CD4-positive, CD25-positive, alpha-beta regulatory T cell (primary cell): ENCODE measurements around the gene ASB1. TPM values are rescaled to one million over a fixed set of nuclear protein-coding genes. Genes with fewer than 3 reads are reported as not detected.
A peak's percentile ranks its signal among the peaks of the same experiment; 100 is the strongest.

Experiments
- ATAC-seq, 2 donors: fragments of 150-1000 bp; cut with Tn5 transposase; one replicate each; pipeline ENCODE4 v1.10.0; 2021; ENCODE audit warnings: low read depth in 2 of 2, moderate number of reproducible peaks in 2 of 2, moderate library complexity in 1 of 2
- DNase-seq, 3 donors: peaks; one replicate each; pipeline versions ENCODE4 v3.0.0 to v3.0.0-alpha.2; 2012 to 2022; ENCODE audit warnings: mixed read lengths in 1 of 3
- H3K27ac ChIP-seq: one replicate; pipeline ENCODE4 v1.7.0; 2013; ENCODE audit warnings: mild to moderate bottlenecking, low read length; ENCODE audit not compliant: insufficient read depth, poor library complexity, severe bottlenecking
- H3K27me3 ChIP-seq: one replicate; pipeline ENCODE4 v1.7.0; 2013; ENCODE audit warnings: low read length; ENCODE audit not compliant: control insufficient read depth, insufficient read depth
- H3K36me3 ChIP-seq: one replicate; pipeline ENCODE4 v1.7.0; 2013; ENCODE audit warnings: mild to moderate bottlenecking, low read length, moderate library complexity; ENCODE audit not compliant: control insufficient read depth, insufficient read depth
- H3K4me1 ChIP-seq: 2 replicates; pipeline ENCODE4 v1.7.0; 2013; ENCODE audit warnings: mild to moderate bottlenecking, low read length; ENCODE audit not compliant: insufficient read depth, control insufficient read depth, poor library complexity, severe bottlenecking
- H3K4me3 ChIP-seq: one replicate; pipeline ENCODE4 v1.7.0; 2013; ENCODE audit warnings: low read depth, mild to moderate bottlenecking, low read length, moderate library complexity
- H3K9me3 ChIP-seq, 2 experiments: 1 replicate in 1 of 2; 2 replicates in 1 of 2; pipeline ENCODE4 v1.7.0; 2013; ENCODE audit warnings: low read length in 2 of 2, mild to moderate bottlenecking in 1 of 2, moderate library complexity in 1 of 2; ENCODE audit not compliant: control insufficient read depth in 2 of 2
- H3K27ac Mint-ChIP-seq, 3 donors: one replicate each; pipeline ENCODE4 v1.8.0; 2020 to 2022; ENCODE audit warnings: mild to moderate bottlenecking in 3 of 3, mixed read lengths in 3 of 3, moderate library complexity in 2 of 3
- H3K27me3 Mint-ChIP-seq: one replicate; pipeline ENCODE4 v1.8.0; 2022; ENCODE audit warnings: mild to moderate bottlenecking, mixed read lengths
- H3K36me3 Mint-ChIP-seq: one replicate; pipeline ENCODE4 v1.8.0; 2020; ENCODE audit warnings: mixed read lengths
- H3K4me1 Mint-ChIP-seq, 4 donors: one replicate each; pipeline ENCODE4 v1.8.0; 2020 to 2022; ENCODE audit warnings: mixed read lengths in 4 of 4, mild to moderate bottlenecking in 1 of 4
- H3K4me3 Mint-ChIP-seq, 4 donors: one replicate each; pipeline ENCODE4 v1.8.0; 2020 to 2022; ENCODE audit warnings: mild to moderate bottlenecking in 4 of 4, mixed read lengths in 4 of 4, moderate library complexity in 3 of 4
- H3K9me3 Mint-ChIP-seq, 7 donors: one replicate each; pipeline ENCODE4 v1.8.0; 2020 to 2022; ENCODE audit warnings: mixed read lengths in 7 of 7, mild to moderate bottlenecking in 3 of 7, moderate library complexity in 2 of 7
- polyA plus RNA-seq, 4 donors: library from polyadenylated mRNA; unstranded; fragments of 300-500 nt; fragmentation: Illumina TruSeq; gene quantifications; one replicate each; pipeline ENCODE4 v1.2.3, GENCODE V29; 2021
- total RNA-seq: library from RNA; stranded (reverse); gene quantifications from one replicate; pipeline ENCODE4 v1.2.3, GENCODE V29; 2022

Gene ASB1
- total and polyA plus RNA-seq, 5 donors from 2014 or later = 17.6 to 23.0 (median 21.7) TPM

GRCh38 chr2:238396663-238397062, 30.1 kb upstream of the ASB1 start:
- H3K36me3 ChIP-seq = no peaks in the 10 kb centered on the region
- Mint-ChIP-seq H3K9me3 (peaks cover 0 to 1% (median 0%) of the 10 kb centered on the region in 7 donors), H3K4me3 (peak overlapping the region in 1 of 4 donors; percentile 51), H3K36me3 (peaks cover 6% of the 10 kb centered on the region), H3K27me3 (no peaks in the 10 kb centered on the region), H3K4me1 (peaks cover 0 to 3% (median under 1%) of the 10 kb centered on the region in 4 donors), H3K27ac (no peak overlapping the region)
- no peaks in the 10 kb centered on the region for H3K9me3 ChIP-seq
- H3K27ac ChIP-seq = no peak overlapping the region
- H3K4me1 ChIP-seq = no peaks in the 10 kb centered on the region
- ATAC-seq = no peak
- no peak for DNase-seq
- H3K27me3 ChIP-seq = no peaks in the 10 kb centered on the region
- H3K4me3 ChIP-seq = no peak overlapping the region

DNA sequence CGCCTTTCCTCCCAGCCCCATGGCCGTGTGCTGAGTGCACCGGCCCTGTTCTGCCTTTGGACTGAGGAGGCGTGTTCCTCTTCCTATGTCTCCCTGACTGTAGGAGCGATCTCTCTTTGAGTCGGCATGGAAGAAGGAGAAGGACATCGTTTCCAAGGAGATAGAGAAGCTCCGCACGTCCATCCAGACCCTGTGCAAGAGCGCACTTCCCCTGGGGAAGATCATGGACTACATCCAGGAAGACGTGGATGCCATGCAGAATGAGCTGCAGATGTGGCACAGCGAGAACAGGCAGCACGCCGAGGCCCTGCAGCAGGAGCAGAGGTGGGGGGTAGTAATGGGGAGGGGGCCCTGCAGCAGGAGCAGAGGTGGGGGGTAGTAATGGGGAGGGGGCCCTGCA, 29.4 kb upstream of the ASB1 start:
- H3K4me3 Mint-ChIP-seq = no peak overlapping the region
- Histone ChIP-seq H3K36me3 (no peaks in the 10 kb centered on the region), H3K9me3 (no peaks in the 10 kb centered on the region), H3K27me3 (no peaks in the 10 kb centered on the region), H3K27ac (no peak overlapping the region), H3K4me1 (no peaks in the 10 kb centered on the region), H3K4me3 (no peak overlapping the region)
- H3K27ac Mint-ChIP-seq = peak overlapping the region in 1 of 3 donors; percentile 51
- DNase-seq (no peak), ATAC-seq (no peak)
- peaks cover 0 to 1% (median 0%) of the 10 kb centered on the region in 7 donors for H3K9me3 Mint-ChIP-seq
- peaks cover 8% of the 10 kb centered on the region for H3K36me3 Mint-ChIP-seq
- H3K4me1 Mint-ChIP-seq = peaks cover 0 to 3% (median under 1%) of the 10 kb centered on the region in 4 donors
- H3K27me3 Mint-ChIP-seq = no peaks in the 10 kb centered on the region

GRCh38 chr2:238398577-238398976, 28.1 kb upstream of the ASB1 start:
- ATAC-seq (no peak), DNase-seq (no peak)
- no peak overlapping the region for H3K4me3 ChIP-seq
- H3K27ac ChIP-seq = no peak overlapping the region
- Mint-ChIP-seq H3K27ac (peak overlapping the region in 1 of 3 donors; percentile 52), H3K4me1 (peaks cover 0 to 3% (median under 1%) of the 10 kb centered on the region in 4 donors), H3K4me3 (no peak overlapping the region), H3K27me3 (no peaks in the 10 kb centered on the region), H3K9me3 (peaks cover 0 to 1% (median 0%) of the 10 kb centered on the region in 7 donors), H3K36me3 (peaks cover 8% of the 10 kb centered on the region)
- H3K36me3 ChIP-seq = no peaks in the 10 kb centered on the region
- no peaks in the 10 kb centered on the region for H3K4me1 ChIP-seq
- no peaks in the 10 kb centered on the region for H3K27me3 ChIP-seq
- H3K9me3 ChIP-seq = no peaks in the 10 kb centered on the region

GRCh38 chr2:238399094-238399493, 27.6 kb upstream of the ASB1 start:
- DNase-seq (no peak), ATAC-seq (no peak)
- Histone ChIP-seq H3K36me3 (no peaks in the 10 kb centered on the region), H3K4me3 (no peak overlapping the region), H3K9me3 (no peaks in the 10 kb centered on the region), H3K27me3 (no peaks in the 10 kb centered on the region), H3K27ac (no peak overlapping the region), H3K4me1 (no peaks in the 10 kb centered on the region)
- no peak overlapping the region for H3K27ac Mint-ChIP-seq
- peaks cover 0 to 1% (median 0%) of the 10 kb centered on the region in 7 donors for H3K9me3 Mint-ChIP-seq
- H3K4me3 Mint-ChIP-seq = no peak overlapping the region
- H3K4me1 Mint-ChIP-seq = peaks cover 0 to 3% (median under 1%) of the 10 kb centered on the region in 4 donors
- peaks cover 13% of the 10 kb centered on the region for H3K36me3 Mint-ChIP-seq
- no peaks in the 10 kb centered on the region for H3K27me3 Mint-ChIP-seq

DNA sequence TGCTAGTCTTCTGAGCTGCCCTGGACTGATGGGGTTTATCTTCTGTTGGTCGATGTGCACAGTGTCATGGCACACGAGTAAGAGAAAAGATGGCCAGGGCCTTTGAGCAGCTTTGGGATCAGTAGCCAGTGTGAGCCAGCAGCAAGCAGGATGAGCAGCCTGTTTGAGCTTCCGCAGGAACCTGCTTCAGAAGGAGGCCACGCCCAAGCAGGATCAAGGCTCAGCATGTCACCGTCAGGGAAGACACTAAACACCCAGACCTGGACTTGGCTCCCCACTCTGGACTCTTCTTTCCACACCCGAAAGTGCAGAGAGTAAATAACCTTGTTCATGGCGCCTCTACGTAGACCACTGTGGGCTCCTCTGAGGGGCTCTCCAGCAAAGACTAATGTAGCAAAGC, 25.2 kb upstream of the ASB1 start:
- H3K4me1 Mint-ChIP-seq = peaks cover 0 to 3% (median under 1%) of the 10 kb centered on the region in 4 donors
- no peak overlapping the region for H3K4me3 ChIP-seq
- no peak overlapping the region for H3K4me3 Mint-ChIP-seq
- H3K9me3 ChIP-seq = no peaks in the 10 kb centered on the region
- H3K4me1 ChIP-seq = peaks cover 5% of the 10 kb centered on the region
- H3K9me3 Mint-ChIP-seq = peaks cover 0 to 1% (median 0%) of the 10 kb centered on the region in 7 donors
- H3K27ac Mint-ChIP-seq = no peak overlapping the region
- ATAC-seq (no peak), DNase-seq (no peak)
- no peak overlapping the region for H3K27ac ChIP-seq
- no peaks in the 10 kb centered on the region for H3K27me3 ChIP-seq
- peaks cover 15% of the 10 kb centered on the region for H3K36me3 Mint-ChIP-seq
- no peaks in the 10 kb centered on the region for H3K36me3 ChIP-seq
- no peaks in the 10 kb centered on the region for H3K27me3 Mint-ChIP-seq

GRCh38 chr2:238403632-238404405, 22.9 kb upstream of the ASB1 start:
- H3K27me3 Mint-ChIP-seq = no peaks in the 10 kb centered on the region
- H3K4me1 Mint-ChIP-seq = peaks cover 0 to 3% (median 0%) of the 10 kb centered on the region in 4 donors
- DNase-seq = no peak
- no peak overlapping the region for H3K27ac ChIP-seq
- no peaks in the 10 kb centered on the region for H3K27me3 ChIP-seq
- ATAC-seq = no peak
- H3K4me1 ChIP-seq = peaks cover 5% of the 10 kb centered on the region
- no peaks in the 10 kb centered on the region for H3K9me3 Mint-ChIP-seq
- no peaks in the 10 kb centered on the region for H3K36me3 ChIP-seq
- no peaks in the 10 kb centered on the region for H3K9me3 ChIP-seq
- H3K27ac Mint-ChIP-seq = no peak overlapping the region
- H3K4me3 ChIP-seq = no peak overlapping the region
- H3K4me3 Mint-ChIP-seq = no peak overlapping the region
- H3K36me3 Mint-ChIP-seq = peaks cover 13% of the 10 kb centered on the region

- DNase-seq = no peak
- no peaks in the 10 kb centered on the region for H3K9me3 ChIP-seq
- H3K27me3 Mint-ChIP-seq = no peaks in the 10 kb centered on the region
- no peaks in the 10 kb centered on the region for H3K36me3 ChIP-seq
- peaks cover 13% of the 10 kb centered on the region for H3K36me3 Mint-ChIP-seq
- H3K4me3 ChIP-seq = no peak overlapping the region
- no peak for ATAC-seq
- H3K27me3 ChIP-seq = no peaks in the 10 kb centered on the region
- peaks cover 5% of the 10 kb centered on the region for H3K4me1 ChIP-seq
- H3K27ac ChIP-seq = no peak overlapping the region
- H3K4me1 Mint-ChIP-seq = peaks cover 0 to 3% (median 0%) of the 10 kb centered on the region in 4 donors
- no peak overlapping the region for H3K27ac Mint-ChIP-seq
- H3K4me3 Mint-ChIP-seq = no peak overlapping the region
- H3K9me3 Mint-ChIP-seq = no peaks in the 10 kb centered on the region
Measured at GRCh38 chr2:238404406-238405216, 22.1 kb upstream of the ASB1 start.
